GM23248 (cell line): ENCODE measurements around the gene ARID1B.

Experiments
- EZH2 ChIP-seq: fragments of 200-600 bp; sonication (generic); IDR thresholded peaks from 2 replicates; pipeline ENCODE4 v1.6.1; 2018; ENCODE audit warnings: antibody characterized with exemption, mild to moderate bottlenecking; ENCODE audit not compliant: insufficient read depth, poor library complexity, severe bottlenecking
- EZH2phosphoT487 ChIP-seq: fragments of 200-600 bp; sonication (generic); IDR thresholded peaks from 2 replicates; pipeline ENCODE4 v1.6.1; 2018; ENCODE audit warnings: antibody characterized with exemption, moderate library complexity, mild to moderate bottlenecking, low read depth; ENCODE audit not compliant: insufficient read depth

- TF ChIP-seq EZH2 (no peak), EZH2phosphoT487 (no peak)
Observed at GRCh38 chr6:157229132-157229618, 452.0 kb downstream of the ARID1B start.
